Panc1 (cell line): ENCODE data around the gene PEX19. TPM values are rescaled to one million over a fixed set of nuclear protein-coding genes. Genes with fewer than 3 reads are reported as not detected.

Experiments used
- ATAC-seq: fragments of 200-7000 bp; cut with Tn5 transposase; 2 replicates; pipeline ENCODE4 v1.9.1; 2020; ENCODE audit warnings: mild to moderate bottlenecking, moderate library complexity
- BruUV-seq: library from RNA; stranded (reverse); fragments of 400-500 nt; replicated peaks from 2 replicates; lab custom pipeline; 2021; lab: Mats Ljungman, UMichigan
- CTCF ChIA-PET: fragments of 300-600 bp; sonication (Branson Sonifier 250); formaldehyde crosslinking; loops from one replicate; lab custom pipeline; 2022; ENCODE audit warnings: antibody characterized with exemption; lab: Charles Lee
- POLR2A ChIA-PET: fragments of 300-600 bp; sonication (Branson Sonifier 250); formaldehyde crosslinking; loops from one replicate; lab custom pipeline; 2022; ENCODE audit warnings: antibody characterized with exemption; lab: Charles Lee
- DNase-seq: peaks from one replicate; pipeline ENCODE4 v3.0.0-alpha.2; 2010; ENCODE audit warnings: low read depth, low spot score
- H3K27ac ChIP-seq: 2 replicates; pipeline ENCODE4 v1.5.1; 2011; ENCODE audit warnings: mild to moderate bottlenecking, low read length, inconsistent platforms
- H3K27me3 ChIP-seq: fragments of 200-500 bp; sonication (Bioruptor generic); 2 replicates; pipeline ENCODE4 v1.6.0; 2014; ENCODE audit warnings: low read length, inconsistent platforms; ENCODE audit not compliant: control insufficient read depth, insufficient read depth
- H3K36me3 ChIP-seq: fragments of 200-500 bp; sonication (Bioruptor generic); 2 replicates; pipeline ENCODE4 v1.5.1; 2014; ENCODE audit warnings: inconsistent platforms, mild to moderate bottlenecking, low read length, moderate library complexity; ENCODE audit not compliant: control insufficient read depth, insufficient read depth
- H3K4me1 ChIP-seq: 2 replicates; pipeline ENCODE4 v1.5.1; 2011; ENCODE audit warnings: inconsistent platforms, mild to moderate bottlenecking, low read length, moderate library complexity; ENCODE audit not compliant: control insufficient read depth, insufficient read depth
- H3K4me3 ChIP-seq, 2 experiments: 2 replicates each; pipeline ENCODE4 v1.5.1; 2011 to 2012; ENCODE audit warnings: low read depth in 2 of 2, low read length in 2 of 2, mild to moderate bottlenecking in 2 of 2, inconsistent platforms in 1 of 2, moderate library complexity in 1 of 2
- H3K9me3 ChIP-seq: fragments of 200-500 bp; sonication (Bioruptor generic); 2 replicates; pipeline ENCODE4 v1.5.1; 2014; ENCODE audit warnings: low read depth, mild to moderate bottlenecking, inconsistent platforms, low read length, moderate library complexity; ENCODE audit not compliant: control insufficient read depth, insufficient read depth
- POLR2AphosphoS5 ChIP-seq: IDR thresholded peaks from 2 replicates; pipeline ENCODE4 v1.6.1; 2012; ENCODE audit warnings: mild to moderate bottlenecking, low read depth, low read length, moderate library complexity
- SIN3A ChIP-seq: IDR thresholded peaks from 2 replicates; pipeline ENCODE4 v1.6.1; 2012; ENCODE audit warnings: low read depth, mild to moderate bottlenecking, low read length, moderate library complexity, borderline replicate concordance; ENCODE audit not compliant: insufficient read depth
- TCF7L2 ChIP-seq: IDR thresholded peaks from 2 replicates; pipeline ENCODE4 v1.6.1; 2011; ENCODE audit warnings: mild to moderate bottlenecking, low read depth, low read length, inconsistent platforms
- in situ Hi-C: cut with HindIII; loops from 2 replicates; pipeline ENCODE4 v1.10.0; 2016; ENCODE audit warnings: low sequenced_read_pairs, low pct_unique_long_range_greater_than_20kb
- intact Hi-C: fragments of 100-400 bp; cut with micrococcal nuclease; formaldehyde crosslinking; loops from one replicate; pipeline ENCODE4 v1.10.0; 2022; ENCODE audit not compliant: unreplicated experiment
- total RNA-seq: library from RNA; stranded (reverse); gene quantifications from one replicate; pipeline ENCODE4 v1.2.1, GENCODE V29; 2021; ENCODE audit not compliant: unreplicated experiment
- TF ChIP-seq, protein P1 (sequence below): fragments of 450-650 bp; IDR thresholded peaks from 2 replicates; pipeline ENCODE4 v1.5.1; 2017; ENCODE audit warnings: mild to moderate bottlenecking
- TF ChIP-seq, protein P2 (sequence below), 2 experiments: IDR thresholded peaks; 2 replicates each; pipeline ENCODE4 v1.6.1; 2011 to 2012; ENCODE audit warnings: low read depth in 2 of 2, control low read depth in 1 of 2, low read length in 1 of 2, mild to moderate bottlenecking in 1 of 2, moderate library complexity in 1 of 2; ENCODE audit not compliant: insufficient read depth in 1 of 2

The PEX19 gene
- total RNA-seq, 1 experiment from 2014 or later = 55.1 TPM

DNA sequence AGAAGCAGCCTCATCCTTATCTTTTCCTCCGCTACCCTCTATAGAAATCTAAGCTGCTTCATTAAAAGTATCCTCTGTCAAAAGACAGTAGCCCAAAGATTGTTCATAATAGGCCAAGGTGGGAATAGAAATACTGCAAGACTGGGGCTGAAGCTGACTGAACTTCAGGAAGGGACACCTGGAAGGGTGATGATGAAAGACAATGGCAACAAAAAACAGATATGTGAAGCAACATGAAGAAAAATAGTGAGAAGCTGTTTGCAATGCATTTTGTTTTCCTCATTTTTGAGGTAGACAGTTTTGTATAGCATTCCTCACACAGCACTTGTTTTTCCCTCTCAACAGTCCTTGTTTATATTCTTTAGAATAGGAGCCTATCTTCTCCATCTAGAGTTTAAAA is 39.5 kb downstream of the PEX19 start:
- no TSS peak for BruUV-seq
- intact Hi-C loops = no loop called here

DNA sequence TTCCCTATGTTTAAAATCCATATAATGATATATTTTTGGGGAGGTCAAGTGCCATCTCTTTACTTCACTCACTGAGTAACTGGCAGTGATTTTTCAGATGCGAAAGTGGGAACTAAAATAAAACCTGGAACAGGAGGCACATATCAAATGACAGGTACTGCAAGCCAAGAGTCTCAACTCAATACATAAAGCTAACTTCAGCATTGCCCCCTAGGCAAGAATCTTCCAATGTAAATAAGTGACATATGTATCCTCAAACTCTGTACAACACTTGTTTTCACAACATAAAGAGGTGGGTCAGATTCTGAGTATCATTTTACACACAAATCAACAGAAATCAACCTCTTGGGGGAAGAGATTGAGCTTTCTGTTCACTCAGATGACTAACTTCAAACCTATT is 40.7 kb downstream of the PEX19 start:
- CTCF ChIA-PET = no interaction called here
- no peak for DNase-seq
- Histone ChIP-seq H3K9me3 (no peaks in the 10 kb centered on the region), H3K27me3 (no peaks in the 10 kb centered on the region), H3K36me3 (0 out of 2 replicates have a peak, but pooled peaks cover 4% of the 10 kb centered on the region), H3K4me3 (no peak overlapping the region), H3K4me1 (no peaks in the 10 kb centered on the region), H3K27ac (no peak overlapping the region)
- in situ Hi-C loops (no loop called here), intact Hi-C loops (no loop called here)
- no peak for ATAC-seq
- TF ChIP-seq, protein P1, sequence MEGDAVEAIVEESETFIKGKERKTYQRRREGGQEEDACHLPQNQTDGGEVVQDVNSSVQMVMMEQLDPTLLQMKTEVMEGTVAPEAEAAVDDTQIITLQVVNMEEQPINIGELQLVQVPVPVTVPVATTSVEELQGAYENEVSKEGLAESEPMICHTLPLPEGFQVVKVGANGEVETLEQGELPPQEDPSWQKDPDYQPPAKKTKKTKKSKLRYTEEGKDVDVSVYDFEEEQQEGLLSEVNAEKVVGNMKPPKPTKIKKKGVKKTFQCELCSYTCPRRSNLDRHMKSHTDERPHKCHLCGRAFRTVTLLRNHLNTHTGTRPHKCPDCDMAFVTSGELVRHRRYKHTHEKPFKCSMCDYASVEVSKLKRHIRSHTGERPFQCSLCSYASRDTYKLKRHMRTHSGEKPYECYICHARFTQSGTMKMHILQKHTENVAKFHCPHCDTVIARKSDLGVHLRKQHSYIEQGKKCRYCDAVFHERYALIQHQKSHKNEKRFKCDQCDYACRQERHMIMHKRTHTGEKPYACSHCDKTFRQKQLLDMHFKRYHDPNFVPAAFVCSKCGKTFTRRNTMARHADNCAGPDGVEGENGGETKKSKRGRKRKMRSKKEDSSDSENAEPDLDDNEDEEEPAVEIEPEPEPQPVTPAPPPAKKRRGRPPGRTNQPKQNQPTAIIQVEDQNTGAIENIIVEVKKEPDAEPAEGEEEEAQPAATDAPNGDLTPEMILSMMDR = no peak
- BruUV-seq = no TSS peak
- POLR2A ChIA-PET = interaction anchor here (0.5 to 0.6 kb wide), 2 partner anchors 18 to 48 kb away, joined by 3 to 5 read pairs; no protein-coding TSS in a partner anchor

More for the DNA sequence above, 39.5 kb downstream of the PEX19 start:
- POLR2A ChIA-PET = no interaction called here
- DNase-seq = no peak
- Histone ChIP-seq H3K9me3 (no peaks in the 10 kb centered on the region), H3K36me3 (0 out of 2 replicates have a peak, but pooled peaks cover 2% of the 10 kb centered on the region), H3K27me3 (no peaks in the 10 kb centered on the region), H3K4me3 (no peak overlapping the region), H3K27ac (no peak overlapping the region), H3K4me1 (no peaks in the 10 kb centered on the region)
- in situ Hi-C loops = no loop called here
- CTCF ChIA-PET = no interaction called here
- TF ChIP-seq TCF7L2 (no peak), SIN3A (no peak), POLR2AphosphoS5 (no peak)
- TF ChIP-seq, protein P2, sequence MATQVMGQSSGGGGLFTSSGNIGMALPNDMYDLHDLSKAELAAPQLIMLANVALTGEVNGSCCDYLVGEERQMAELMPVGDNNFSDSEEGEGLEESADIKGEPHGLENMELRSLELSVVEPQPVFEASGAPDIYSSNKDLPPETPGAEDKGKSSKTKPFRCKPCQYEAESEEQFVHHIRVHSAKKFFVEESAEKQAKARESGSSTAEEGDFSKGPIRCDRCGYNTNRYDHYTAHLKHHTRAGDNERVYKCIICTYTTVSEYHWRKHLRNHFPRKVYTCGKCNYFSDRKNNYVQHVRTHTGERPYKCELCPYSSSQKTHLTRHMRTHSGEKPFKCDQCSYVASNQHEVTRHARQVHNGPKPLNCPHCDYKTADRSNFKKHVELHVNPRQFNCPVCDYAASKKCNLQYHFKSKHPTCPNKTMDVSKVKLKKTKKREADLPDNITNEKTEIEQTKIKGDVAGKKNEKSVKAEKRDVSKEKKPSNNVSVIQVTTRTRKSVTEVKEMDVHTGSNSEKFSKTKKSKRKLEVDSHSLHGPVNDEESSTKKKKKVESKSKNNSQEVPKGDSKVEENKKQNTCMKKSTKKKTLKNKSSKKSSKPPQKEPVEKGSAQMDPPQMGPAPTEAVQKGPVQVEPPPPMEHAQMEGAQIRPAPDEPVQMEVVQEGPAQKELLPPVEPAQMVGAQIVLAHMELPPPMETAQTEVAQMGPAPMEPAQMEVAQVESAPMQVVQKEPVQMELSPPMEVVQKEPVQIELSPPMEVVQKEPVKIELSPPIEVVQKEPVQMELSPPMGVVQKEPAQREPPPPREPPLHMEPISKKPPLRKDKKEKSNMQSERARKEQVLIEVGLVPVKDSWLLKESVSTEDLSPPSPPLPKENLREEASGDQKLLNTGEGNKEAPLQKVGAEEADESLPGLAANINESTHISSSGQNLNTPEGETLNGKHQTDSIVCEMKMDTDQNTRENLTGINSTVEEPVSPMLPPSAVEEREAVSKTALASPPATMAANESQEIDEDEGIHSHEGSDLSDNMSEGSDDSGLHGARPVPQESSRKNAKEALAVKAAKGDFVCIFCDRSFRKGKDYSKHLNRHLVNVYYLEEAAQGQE (IDR thresholded peaks at IDR 0.05; ENCODE audit: insufficient read depth in 1 of 2, low read depth in 2 of 2, low read length in 1 of 2) = no peak
- TF ChIP-seq, protein P1 = no peak
- no peak for ATAC-seq
